Upper lobe of left lung (tissue), 6 donors: ENCODE results near the gene AKNAD1. TPM values are rescaled to one million over a fixed set of nuclear protein-coding genes. Genes with fewer than 3 reads are reported as not detected.

Experiments used
- ATAC-seq, 2 donors: fragments of 200-7000 bp; cut with Tn5 transposase; one replicate each; pipeline ENCODE4 v1.9.1; 2022; ENCODE audit warnings: mild to moderate bottlenecking in 2 of 2, moderate library complexity in 2 of 2; ENCODE audit not compliant: low FRiP score in 2 of 2
- DNase-seq, 2 donors: peaks; one replicate each; pipeline ENCODE4 v3.0.0-alpha.2; 2019 to 2020
- H3K27ac ChIP-seq, 4 donors: fragments of 200-600 bp; sonication (generic); one replicate each; pipeline ENCODE4 v1.5.1; 2016 to 2019
- H3K27me3 ChIP-seq, 4 donors: fragments of 200-600 bp; sonication (generic); one replicate each; pipeline ENCODE4 v1.5.1; 2017 to 2019
- H3K36me3 ChIP-seq, 4 donors: fragments of 200-600 bp; sonication (generic); one replicate each; pipeline ENCODE4 v1.5.1; 2016 to 2019
- H3K4me1 ChIP-seq, 4 donors: fragments of 200-600 bp; sonication (generic); one replicate each; pipeline ENCODE4 v1.5.1; 2018 to 2019
- H3K4me3 ChIP-seq, 4 donors: fragments of 200-600 bp; sonication (generic); one replicate each; pipeline ENCODE4 v1.5.1; 2017 to 2019; ENCODE audit warnings: mild to moderate bottlenecking in 2 of 4, moderate library complexity in 1 of 4
- H3K9me3 ChIP-seq, 4 donors: fragments of 200-600 bp; sonication (generic); one replicate each; pipeline ENCODE4 v1.5.1; 2018 to 2019
- CTCF ChIP-seq, 6 experiments: fragments of 450-650 bp in 4 of 6; fragments of 200-600 bp in 2 of 6; sonication (generic) in 2 of 6; IDR thresholded peaks; one replicate each; pipeline ENCODE4 v1.5.1; 2016 to 2019; ENCODE audit warnings: antibody characterized with exemption in 6 of 6
- EP300 ChIP-seq, 4 donors: sonication (generic); formaldehyde crosslinking; IDR thresholded peaks; one replicate each; pipeline ENCODE4 v1.5.1; 2017; ENCODE audit warnings: antibody characterized with exemption in 4 of 4, control low read depth in 2 of 4
- POLR2A ChIP-seq, 4 donors: fragments of 450-650 bp; IDR thresholded peaks; one replicate each; pipeline ENCODE4 v1.5.1; 2016 to 2017; ENCODE audit warnings: antibody characterized with exemption in 4 of 4, mild to moderate bottlenecking in 2 of 4
- POLR2AphosphoS5 ChIP-seq, 2 donors: sonication (generic); formaldehyde crosslinking; IDR thresholded peaks; one replicate each; pipeline ENCODE4 v1.5.1; 2017; ENCODE audit warnings: antibody characterized with exemption in 2 of 2
- WGBS, 2 donors: methylation state at CpG; one replicate each; pipeline ENCODE4 v1.1.5; 2017 to 2018; 5-methylcytosine and 5-hydroxymethylcytosine counted together
- total RNA-seq, 6 donors: library from RNA; depleted of rRNA in 4 of 6; stranded (reverse); fragments of >200 nt in 4 of 6; gene quantifications; one replicate each; pipeline versions ENCODE4 v1.1.0 to v1.2.1, GENCODE V29; 2016 to 2021
- donor health status: DM: no; HTN: no; CAD: no; lungs with moderate emphysema.
- donor health status: DM: no; HTN: yes; CAD: no; lungs with severe emphysema.

Gene AKNAD1
- total RNA-seq, 6 donors from 2014 or later, result 0.46 to 0.84 TPM; not detected in 4

DNA sequence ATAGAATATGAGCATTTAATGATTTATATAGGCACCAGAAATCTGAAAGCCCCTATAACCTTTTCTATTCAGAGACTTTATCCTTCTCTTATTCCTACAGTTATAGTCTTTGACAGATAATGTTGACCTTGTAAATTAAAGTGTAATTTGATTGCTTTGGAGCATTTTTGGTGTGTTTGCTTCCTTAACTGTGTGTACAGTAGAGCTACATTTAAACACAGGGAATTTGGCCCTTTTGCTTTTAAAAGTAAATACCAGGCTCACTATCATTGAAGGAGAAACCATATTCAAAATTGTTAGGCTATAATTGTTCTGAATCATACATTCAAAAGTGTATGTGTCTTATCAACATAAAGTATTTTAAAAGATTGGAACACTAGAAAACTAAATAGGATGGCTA is 77.4 kb downstream of the AKNAD1 start:
- no peak for DNase-seq
- H3K9me3 ChIP-seq, result peaks cover 0 to 3% (median 1%) of the 10 kb centered on the region in 4 donors
- H3K27me3 ChIP-seq, result no peaks in the 10 kb centered on the region
- H3K27ac ChIP-seq, result no peak overlapping the region
- TF ChIP-seq CTCF (IDR thresholded peaks at IDR 0.05) (no peak), POLR2A (IDR thresholded peaks at IDR 0.05) (no peak), EP300 (IDR thresholded peaks at IDR 0.05) (no peak), POLR2AphosphoS5 (IDR thresholded peaks at IDR 0.05) (no peak)
- no peaks in the 10 kb centered on the region for H3K4me1 ChIP-seq
- peaks cover 10 to 97% (median 30%) of the 10 kb centered on the region in 4 donors for H3K36me3 ChIP-seq
- no peak overlapping the region for H3K4me3 ChIP-seq
- ATAC-seq, result no peak

- peaks cover 8 to 97% (median 26%) of the 10 kb centered on the region in 4 donors for H3K36me3 ChIP-seq
- no peak for ATAC-seq
- TF ChIP-seq CTCF (IDR thresholded peaks at IDR 0.05), result no peak
- no peak for TF ChIP-seq EP300 (IDR thresholded peaks at IDR 0.05)
- no peak for TF ChIP-seq POLR2A (IDR thresholded peaks at IDR 0.05)
- TF ChIP-seq POLR2AphosphoS5 (IDR thresholded peaks at IDR 0.05), result no peak
Measured at GRCh38 chr1:108777839-108778238, 79.1 kb downstream of the AKNAD1 start.

DNA sequence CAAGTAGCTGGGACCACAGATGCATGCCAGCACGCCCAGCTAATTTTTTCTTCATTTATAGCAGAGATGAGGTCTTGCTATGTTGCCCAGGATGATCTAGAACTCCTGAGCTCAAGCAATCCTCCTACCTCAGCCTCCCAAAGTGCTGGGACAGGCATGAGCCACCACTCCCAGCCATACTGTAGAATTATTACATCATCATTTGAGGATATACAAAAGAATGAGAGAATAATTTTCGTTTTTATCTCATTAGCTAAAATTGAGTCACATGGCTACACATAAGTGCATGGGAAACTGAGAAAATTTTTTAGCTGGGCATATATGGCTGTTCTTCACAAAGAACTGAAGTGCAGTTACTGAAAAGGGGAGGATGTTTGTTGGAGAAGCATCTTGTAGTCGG is 89.2 kb downstream of the AKNAD1 start:
- TF ChIP-seq POLR2AphosphoS5 (IDR thresholded peaks at IDR 0.05) (no peak), EP300 (IDR thresholded peaks at IDR 0.05) (no peak)
- Histone ChIP-seq H3K4me1 (no peaks in the 10 kb centered on the region), H3K36me3 (peaks cover 0 to 75% (median 19%) of the 10 kb centered on the region in 4 donors), H3K27ac (no peak overlapping the region), H3K9me3 (no peaks in the 10 kb centered on the region), H3K27me3 (no peaks in the 10 kb centered on the region), H3K4me3 (no peak overlapping the region)
- ATAC-seq, result no peak
- 86 to 93% methylated on average over 3 of the region's 3 CpGs for WGBS, 2 donors
- no peak for DNase-seq

More at GRCh38 chr1:108777839-108778238, 79.1 kb downstream of the AKNAD1 start:
- Histone ChIP-seq H3K27ac (no peak overlapping the region), H3K4me3 (no peak overlapping the region), H3K9me3 (no peaks in the 10 kb centered on the region), H3K4me1 (no peaks in the 10 kb centered on the region), H3K27me3 (no peaks in the 10 kb centered on the region)
- no peak for DNase-seq

- TF ChIP-seq EP300 (IDR thresholded peaks at IDR 0.05) (no peak), CTCF (IDR thresholded peaks at IDR 0.05) (no peak), POLR2A (IDR thresholded peaks at IDR 0.05) (no peak), POLR2AphosphoS5 (IDR thresholded peaks at IDR 0.05) (no peak)
- Histone ChIP-seq H3K27ac (no peak overlapping the region), H3K36me3 (peaks cover 0 to 78% (median 17%) of the 10 kb centered on the region in 4 donors), H3K9me3 (no peaks in the 10 kb centered on the region), H3K4me1 (no peaks in the 10 kb centered on the region), H3K27me3 (no peaks in the 10 kb centered on the region), H3K4me3 (no peak overlapping the region)
- 54 to 64% methylated on average over 1 of the region's 1 CpG for whole genome bisulfite sequencing, 2 donors
- DNase-seq (no peak), ATAC-seq (no peak)
Measured at GRCh38 chr1:108767115-108767514, 89.8 kb downstream of the AKNAD1 start.

Other genes starting within 250 kb of the AKNAD1 start
- gene HENMT1, start 196.0 kb downstream of the AKNAD1 start, total RNA-seq, result 10 to 100 TPM in 2 of 6 donors, 1 to 10 TPM in 4; 5.0 to 12.3 (median 7.0) TPM
- 10 to 100 TPM; 28.9 to 81.7 (median 35.5) TPM for gene PRPF38B, start 164.8 kb downstream of the AKNAD1 start, total RNA-seq
- 1 to 10 TPM in 1 of 6 donors, not detected in 5; 2.1 TPM for gene FNDC7, start 144.2 kb downstream of the AKNAD1 start, total RNA-seq
- gene STXBP3, start 110.4 kb downstream of the AKNAD1 start, total RNA-seq, result 10 to 100 TPM; 41.8 to 84.1 (median 55.8) TPM
- 10 to 100 TPM in 5 of 6 donors, 1 to 10 TPM in 1; 8.9 to 27.4 (median 17.8) TPM for gene GPSM2, start 19.9 kb upstream of the AKNAD1 start, total RNA-seq
- 10 to 100 TPM; 16.1 to 31.3 (median 25.8) TPM for gene CLCC1, start 106.4 kb upstream of the AKNAD1 start, total RNA-seq
- 10 to 100 TPM in 4 of 6 donors, 1 to 10 TPM in 2; 5.2 to 21.0 (median 13.9) TPM for gene WDR47, start 185.0 kb upstream of the AKNAD1 start, total RNA-seq
- gene TAF13, start 218.9 kb upstream of the AKNAD1 start, total RNA-seq, result 10 to 100 TPM; 11.5 to 54.6 (median 35.7) TPM
- gene TMEM167B, start 233.7 kb upstream of the AKNAD1 start, total RNA-seq, result 10 to 100 TPM; 13.2 to 43.6 (median 30.5) TPM